GM21786 (cell line): ENCODE data around the gene PRSS27.

Source experiments
- ATAC-seq: cut with Tn5 transposase; IDR thresholded peaks from one replicate; pipeline ENCODE4 v1.9.1; 2021; ENCODE audit not compliant: unreplicated experiment

Gene PRSS27

DNA sequence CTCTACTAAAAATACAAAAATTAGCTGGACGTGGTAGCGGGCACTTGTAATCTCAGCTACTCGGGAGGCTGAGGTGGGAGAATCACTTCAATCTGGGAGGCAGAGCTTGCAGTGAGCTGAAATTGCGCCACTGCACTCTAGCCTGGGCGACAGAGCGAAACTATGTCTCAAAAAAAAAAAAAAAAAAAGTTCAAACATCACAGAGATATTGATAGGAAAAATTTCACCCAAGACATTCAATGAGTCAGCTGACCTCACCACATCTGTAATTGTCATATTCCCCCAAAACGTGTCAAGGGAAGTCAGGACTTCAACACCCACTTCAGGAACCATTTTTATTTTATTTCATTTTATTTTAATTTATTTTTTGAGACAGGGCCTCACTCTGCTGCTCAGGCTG, 8.0 kb upstream of the PRSS27 start:
- no peak for ATAC-seq

DNA sequence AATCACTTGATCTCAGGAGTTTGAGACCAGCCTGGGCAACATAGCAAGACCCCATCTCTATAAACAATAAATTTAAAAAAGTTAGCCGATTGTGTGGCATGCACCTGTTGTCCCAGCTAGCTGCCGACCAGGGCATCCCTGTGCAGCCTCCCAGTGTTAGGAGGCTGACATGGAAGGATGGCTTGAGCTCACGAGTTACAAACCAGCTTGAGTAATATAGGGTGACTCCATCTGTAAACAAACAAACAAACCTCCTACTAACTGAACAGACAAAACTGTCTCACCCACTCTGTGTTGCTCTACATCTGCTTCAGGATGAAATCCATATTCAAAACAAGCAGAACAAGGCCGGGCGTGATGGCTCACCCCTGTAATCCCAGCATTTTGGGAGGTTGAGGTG, 6.9 kb upstream of the PRSS27 start:
- ATAC-seq: no peak

DNA sequence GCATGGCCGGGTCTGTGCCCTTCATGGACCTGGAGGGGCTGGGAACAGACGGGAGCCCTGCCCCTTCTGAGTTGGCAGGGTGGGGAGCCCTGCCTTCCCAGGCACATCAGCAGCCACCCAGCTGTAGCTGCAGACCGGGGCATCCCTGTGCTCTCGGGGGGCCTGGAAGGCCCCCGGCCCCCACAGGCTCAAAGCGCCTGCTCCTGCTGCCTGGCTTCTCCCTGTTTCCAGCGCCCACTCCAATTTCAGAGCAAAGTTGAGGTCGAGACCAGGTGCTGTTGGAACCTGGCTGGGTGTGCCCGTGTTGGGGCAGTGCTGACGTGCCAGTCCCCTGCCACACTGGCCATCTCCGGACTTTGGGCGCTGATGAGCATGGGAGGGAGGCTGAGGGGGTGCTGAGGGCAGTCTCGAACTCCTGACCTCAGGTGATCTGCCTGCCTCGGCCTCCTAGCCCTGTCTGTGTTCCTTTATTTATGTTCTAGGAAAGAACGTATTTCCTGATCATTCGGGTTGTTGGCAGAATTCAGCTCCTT, 4.9 kb upstream of the PRSS27 start:
- no peak for ATAC-seq

DNA sequence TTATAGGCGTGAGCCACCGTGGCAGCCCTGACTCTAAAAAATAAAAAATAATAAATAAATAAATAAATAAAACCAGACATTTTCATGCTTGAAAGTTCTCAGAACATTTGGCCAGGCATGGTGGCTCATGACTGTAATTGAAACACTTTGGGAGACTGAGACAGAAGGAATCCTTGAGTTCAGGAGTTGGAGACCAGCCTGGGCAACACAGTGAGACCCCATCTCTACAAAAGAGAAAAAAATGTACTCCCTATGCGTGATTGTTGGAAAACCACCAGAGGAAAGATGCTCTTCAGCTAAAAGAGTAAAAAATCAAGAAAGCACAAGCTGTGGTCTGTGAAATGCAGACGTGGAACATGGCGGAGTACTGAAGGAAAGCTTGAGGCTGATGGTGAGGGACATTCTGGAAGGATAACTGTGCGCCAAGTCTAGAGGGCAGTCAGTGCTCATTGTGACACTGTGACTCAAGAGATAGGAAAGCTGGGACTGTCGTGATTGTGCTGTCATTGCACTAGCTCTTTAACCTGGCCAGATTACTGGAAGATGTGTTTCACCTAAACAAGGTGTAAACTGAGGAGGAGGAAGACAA, 4.2 kb upstream of the PRSS27 start:
- ATAC-seq: no peak

DNA sequence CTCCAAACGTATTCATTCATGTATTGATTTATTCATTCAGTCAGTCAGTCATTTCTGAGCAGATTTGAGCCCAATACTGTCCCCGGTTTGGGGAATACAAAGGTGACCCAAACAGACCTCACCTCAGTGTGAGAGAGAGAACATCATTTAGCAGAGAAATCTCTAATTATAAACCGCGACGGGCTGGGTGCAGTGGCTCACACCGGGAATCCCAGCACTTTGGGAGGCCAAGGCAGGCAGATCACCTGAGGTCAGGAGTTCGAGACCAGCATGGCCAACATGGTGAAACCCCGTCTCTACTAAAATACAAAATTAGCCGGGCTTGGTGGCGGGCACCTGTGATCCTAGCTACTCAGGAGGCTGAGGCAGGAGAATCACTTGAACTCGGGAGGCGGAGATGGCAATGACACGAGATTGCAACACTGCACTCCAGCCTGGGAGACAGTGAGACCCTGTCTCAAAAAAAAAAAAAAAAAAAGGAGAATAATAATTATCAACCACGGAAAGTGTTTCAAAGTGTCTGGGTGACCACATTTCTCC, 1.7 kb upstream of the PRSS27 start:
- peak; percentile 9 for ATAC-seq

DNA sequence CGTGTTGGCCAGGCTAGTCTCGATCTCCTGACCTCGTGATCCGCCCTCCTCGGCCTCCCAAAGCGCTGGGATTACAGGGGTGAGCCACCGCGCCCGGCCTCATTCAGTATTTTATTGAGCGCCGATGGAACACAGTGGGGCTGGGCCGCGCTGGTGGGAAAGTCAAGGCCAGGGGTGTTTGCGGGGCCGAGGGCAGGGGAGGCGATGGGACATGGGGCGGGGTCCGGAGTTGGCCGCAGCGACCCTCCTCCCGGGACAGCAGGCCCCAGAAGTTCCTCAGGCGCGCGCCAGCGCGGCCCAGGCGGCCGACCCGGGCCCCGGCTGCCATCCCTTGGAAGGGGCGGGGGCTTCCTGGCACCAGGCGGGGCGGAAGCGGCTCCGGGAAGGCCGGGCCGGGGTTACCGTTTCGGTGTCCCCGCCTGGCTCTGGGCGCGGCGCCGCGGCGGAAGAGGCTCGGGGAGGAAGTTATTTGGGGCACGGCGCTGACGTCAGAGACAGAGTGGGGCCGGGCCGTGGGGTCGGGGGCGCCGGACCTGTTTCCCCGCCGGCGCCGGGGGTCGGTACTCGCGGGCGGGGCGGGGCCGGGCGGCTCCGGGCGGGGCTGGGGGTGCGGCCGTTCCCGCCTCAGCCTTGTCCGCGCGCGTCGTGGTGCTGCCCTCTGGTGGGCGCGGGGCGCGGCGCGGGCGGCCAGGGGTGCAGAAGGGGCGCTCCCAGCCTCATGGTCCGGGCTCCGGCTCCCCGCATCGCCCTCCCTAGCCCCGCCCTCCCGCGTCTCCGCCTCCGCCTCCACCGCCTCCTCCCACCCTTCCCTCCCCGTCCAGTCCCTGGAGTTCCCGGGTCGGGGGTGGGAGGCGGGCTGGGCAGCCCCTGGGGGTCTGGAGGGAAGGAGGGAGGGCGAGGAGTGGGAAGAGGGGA, 952 bp upstream of the PRSS27 start:
- peak; percentile 82 for ATAC-seq

DNA sequence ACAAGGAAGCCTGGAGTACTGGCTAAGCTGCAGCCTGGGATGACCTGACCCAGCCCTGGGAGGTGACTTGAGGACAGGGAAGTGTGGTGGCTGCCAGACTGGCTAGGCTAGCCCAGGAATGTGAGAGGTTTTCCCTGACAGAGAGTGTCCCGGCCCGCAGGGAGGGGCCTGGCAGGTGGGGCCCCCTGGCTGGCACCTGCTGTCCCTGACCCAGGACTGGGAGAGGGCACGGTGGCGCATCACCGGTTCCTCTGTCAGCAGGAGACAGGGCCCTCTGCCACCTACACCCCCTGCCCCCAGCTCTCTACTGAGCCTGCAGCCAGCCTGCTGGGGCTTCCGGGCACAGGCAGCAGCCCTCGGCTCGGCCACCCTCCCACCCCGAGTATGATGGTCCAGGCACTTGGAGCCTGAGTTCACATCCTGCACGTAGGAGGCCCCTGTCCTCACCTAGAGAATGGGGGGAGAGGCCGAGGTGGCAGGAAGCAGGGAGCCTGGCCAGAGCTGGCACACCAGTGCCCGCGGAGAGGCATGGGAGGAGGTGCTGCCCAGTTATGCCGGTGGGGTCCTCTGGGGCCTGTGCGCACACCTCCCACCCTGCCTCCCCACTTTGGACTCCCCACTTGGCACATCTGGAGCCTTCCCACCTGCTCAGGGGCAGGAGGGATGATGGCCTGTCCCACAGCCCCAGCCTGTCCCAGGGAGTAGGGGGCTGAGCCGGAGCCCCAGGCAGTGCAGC, 528 bp downstream of the PRSS27 start:
- ATAC-seq: no peak

DNA sequence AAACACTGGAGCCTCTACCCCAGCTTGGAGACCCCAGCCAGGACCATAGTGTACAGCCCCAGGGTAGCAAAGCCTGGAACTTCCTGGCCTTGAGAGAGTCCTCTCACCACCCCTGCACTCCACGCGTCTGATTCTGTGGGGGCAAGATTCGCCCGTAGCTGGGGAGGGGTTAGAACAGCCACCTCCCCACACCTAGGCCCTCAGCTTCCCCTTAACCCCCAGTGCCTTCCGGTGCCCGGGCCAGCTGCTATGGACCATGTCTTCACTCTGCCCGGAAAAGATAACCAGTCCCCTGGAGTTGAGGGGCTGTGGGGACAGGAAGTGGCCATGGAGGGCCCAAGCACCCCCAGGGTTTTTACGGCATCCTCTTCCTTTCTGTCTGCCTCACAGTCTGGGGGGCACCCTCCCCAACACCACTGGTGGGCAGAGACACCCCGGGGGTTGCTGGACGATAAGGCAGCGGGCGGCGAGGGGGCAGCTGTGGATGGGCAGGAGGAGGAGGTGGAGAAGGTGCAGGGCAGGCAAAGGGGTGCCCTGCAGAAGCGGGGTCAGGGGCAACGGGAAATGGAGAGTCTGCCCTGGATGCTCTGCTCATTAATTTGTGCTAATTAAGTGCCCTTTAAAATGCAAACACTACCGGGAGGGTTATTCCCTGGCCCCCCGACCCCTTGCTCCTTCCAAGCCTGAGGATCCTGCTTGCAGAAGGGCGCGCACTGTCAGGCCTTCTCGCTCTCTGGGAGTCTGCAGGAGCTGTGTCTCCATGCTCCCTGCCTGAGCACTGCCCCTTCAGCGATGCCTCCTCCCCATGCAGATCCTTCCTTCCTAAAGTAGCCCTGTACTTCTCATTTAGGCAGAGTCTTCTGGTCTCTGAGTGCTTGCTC, 2.4 kb downstream of the PRSS27 start:
- no peak for ATAC-seq

DNA sequence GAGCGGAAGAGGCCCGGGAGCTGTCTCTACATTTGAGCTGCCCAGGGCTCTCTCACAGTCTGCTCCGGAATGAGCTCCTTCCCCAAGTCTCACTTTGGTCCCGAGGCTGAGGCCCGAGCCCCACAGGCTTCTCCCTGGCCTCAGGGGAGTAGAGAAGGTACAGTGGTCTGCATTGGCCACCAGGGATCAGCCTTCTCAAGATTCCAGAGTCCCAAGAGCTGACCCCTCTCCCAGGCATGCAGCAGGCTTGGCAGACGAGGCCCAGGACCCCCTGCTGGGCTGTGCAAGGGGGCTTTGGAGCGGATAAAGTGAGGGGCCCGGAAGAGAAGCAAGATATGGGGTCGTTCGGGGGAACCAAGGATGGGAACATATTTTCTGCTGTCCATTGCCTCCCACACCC, 3.1 kb downstream of the PRSS27 start:
- ATAC-seq: no peak

DNA sequence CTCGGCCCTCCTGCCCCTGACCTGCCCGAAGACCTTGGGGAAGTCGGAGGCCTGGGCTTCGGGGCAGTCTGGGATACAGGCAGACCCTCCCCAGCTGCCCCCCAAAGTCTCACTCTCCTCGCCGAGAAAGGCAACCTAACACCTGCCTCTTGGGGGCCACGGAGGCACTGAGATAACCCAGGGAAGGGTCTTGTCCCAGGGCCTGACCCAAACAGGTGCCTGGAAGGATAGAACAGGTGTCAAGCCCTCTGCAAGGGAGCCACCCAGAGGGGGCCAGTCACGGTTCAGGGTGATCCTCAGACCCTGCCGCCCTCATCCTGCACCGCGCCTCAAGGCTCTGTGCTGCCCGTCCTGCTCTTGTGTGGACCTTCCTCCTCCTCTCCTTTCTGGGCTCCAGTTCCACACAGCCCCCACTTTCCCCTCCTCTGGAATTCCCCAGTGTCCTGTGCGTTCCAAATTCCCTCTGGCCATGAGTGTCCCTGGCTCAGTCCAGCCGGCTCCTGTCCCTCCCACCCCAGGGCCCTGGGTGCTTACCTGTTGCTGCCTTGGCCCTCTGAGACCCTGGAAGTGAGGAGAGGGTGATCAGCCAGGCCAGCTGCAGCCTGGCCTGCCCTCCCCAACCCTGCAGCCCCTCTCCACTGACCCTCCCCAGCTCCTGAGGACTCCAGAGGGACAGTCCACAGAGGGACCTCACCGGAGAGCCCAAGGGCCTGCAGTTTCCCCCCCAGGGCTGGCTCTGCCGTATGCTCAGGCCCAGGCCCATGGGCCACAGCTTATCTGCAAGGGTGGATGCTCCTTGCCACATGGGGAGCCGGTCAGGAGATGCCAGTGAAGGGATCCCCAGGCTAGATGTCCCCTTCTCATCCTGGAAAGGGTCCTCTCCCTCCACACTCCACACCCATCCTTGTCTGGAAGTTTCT, 3.8 kb downstream of the PRSS27 start:
- ATAC-seq: no peak

DNA sequence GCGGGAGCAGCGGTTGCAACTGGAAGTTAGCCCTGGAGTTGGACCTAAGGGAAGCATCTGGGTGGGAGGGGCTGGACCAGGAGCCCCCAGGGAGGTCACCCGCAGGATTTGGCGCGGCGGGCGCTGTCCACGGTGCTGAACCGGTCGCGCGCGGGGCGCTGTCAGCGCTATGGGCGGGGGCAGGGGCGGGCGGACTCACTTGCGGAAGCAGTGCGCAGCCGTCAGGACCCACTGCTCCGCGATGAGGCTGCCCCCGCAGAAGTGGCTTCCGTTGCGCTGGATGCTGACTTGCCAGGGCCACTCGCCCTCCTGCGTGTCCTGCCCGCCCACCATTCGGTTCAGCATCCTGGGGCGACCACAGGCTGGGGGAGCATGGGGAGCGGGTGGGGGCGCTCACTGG, 4.5 kb downstream of the PRSS27 start:
- ATAC-seq: no peak

DNA sequence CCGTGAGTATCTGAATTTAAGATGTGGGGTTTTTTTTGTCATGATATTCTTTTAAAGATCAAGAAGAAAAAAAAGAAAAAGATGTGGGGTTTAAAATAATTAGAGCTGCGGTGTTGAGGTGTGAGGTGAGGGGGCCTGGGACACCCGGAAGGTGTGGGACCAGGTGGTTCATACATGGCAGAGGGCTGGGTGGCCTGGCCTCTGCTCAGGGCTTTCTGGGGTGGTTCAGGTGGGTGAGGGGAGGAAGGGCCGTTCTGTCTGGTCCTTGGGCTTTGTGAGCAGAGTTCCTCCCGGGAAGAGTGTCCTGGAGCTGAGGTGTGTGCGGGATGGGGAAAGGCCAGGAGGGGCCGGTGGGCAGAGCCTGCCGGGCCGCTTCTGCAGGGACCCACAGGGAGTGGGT, 5.0 kb downstream of the PRSS27 start:
- no peak for ATAC-seq

DNA sequence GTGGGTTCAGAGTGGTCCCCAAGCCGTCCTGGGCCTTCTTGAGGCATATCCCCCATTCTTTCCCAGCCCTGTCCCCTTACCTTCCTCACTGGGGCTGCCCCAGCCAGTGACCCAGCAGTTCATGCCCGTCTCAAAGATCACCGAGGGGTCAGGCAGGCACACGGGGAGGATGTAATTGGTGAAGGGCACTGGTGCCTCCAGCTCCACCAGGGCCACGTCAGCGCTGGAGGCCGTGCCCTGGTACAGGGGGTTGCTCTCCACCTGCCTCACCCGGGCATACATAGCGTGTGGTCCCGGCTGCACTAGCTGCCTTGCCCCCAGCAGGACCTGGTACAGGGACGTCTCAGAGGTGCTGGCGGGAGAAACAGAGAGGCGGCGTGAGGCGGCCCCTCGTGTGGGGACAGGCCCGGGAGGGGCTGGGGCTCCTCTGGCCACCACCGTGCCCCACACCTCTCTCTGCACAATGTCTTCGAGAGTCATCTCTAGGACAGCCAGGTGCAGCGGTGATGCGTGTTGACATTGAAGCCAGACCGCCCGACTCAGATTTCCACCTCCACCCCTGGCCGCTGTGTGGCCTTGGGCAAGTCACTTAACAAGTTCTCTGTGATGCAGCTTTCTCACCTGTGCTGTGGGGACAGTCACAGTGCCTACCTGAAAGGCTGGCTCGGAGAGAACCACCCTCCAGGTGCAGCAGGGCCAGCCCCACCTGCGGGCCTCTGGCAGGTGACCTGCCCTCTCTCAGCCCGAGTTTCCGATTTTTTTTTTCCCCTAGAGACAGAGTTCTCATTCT, 5.8 kb downstream of the PRSS27 start:
- ATAC-seq: no peak

DNA sequence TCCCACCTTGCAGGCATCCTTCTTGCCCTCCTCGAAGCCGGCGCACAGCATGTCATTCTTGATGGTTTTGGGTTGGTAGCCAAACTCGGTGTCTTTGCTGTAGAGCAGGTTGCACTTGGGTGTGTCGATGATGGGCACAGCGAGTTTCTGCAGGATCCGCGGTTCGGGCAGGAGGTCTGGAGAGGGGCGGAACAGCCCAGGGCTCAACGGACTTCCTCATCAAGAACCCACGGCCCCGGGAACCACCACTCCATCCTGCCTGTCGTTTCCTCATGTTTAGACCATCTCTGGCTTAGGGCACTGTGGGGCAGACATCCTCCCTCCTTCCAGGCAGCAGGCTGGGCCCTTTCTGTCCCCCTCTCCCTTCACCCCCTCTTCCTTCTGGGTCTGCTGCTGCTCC, 6.5 kb downstream of the PRSS27 start:
- no peak for ATAC-seq

DNA sequence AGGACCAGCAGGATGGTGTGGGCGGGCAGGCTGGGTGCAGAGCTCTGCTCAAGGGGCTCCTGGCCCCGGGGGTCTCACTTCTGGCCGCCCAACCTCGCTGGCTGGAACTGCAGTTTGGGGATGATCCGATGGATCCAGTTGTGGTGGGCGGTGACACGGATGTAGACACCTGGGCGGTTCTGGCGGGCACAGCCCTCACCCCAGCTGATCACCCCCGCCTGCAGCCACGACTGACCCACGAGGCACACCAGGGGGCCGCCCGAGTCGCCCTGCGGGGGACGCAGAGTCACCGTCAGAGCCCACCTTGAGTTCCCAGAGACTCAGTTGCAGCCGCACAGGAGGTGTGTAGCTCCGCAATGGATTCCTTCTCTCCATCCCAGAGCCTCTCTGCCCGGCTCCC, 7.5 kb downstream of the PRSS27 start:
- ATAC-seq: no peak

DNA sequence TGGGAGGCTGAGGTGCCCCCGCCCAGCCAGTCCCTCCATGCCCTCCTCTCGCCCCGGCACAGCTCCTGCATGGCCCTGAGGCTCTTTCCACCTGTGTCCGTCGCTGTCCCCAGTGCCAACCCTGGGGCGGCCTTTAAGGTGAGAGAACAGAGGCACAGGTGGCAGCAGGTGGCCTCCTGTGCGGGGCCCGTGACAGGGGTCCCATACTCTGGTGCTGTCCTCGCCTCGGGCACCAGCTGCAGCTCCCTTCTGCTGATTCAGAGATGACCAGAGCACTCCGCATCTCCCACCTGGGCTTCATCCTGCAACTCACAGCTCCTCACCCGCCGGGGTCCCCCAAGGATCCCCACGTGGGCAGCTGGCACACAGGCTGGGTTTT, 8.0 kb downstream of the PRSS27 start:
- ATAC-seq: no peak

DNA sequence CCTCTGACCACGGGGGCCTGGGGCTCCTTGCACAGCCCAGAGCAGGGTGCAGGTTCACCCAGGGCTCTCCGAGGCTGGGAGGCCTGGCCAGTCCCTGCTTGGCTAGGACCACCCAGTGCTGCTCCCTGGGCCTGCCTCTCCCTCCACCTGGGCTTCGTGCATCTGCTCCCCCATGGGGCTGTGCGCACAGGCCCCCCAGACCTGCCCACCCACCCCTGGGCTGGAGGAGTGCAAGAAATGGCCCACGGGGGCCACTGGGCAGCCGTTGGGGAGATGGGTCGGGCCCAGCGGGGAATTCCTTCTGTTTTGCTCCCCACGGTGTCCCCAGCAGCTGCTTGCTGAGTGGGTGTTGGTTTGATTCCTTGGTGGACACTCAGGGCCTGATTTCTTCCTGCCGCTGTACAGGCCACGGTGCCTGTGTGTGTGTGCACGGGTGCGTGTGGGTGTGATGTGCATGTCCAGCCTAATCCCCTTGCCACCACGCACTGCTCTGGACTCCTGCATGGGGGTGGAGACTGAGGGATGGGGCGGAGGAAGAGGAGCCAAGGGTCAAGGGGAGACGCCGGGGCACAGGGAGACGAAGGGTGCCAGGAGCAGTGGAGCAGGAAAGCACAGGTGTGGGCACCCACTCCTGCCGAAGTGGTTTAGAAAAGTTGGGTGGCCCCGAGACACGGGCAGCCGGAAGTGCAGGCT, 8.5 kb downstream of the PRSS27 start:
- no peak for ATAC-seq

DNA sequence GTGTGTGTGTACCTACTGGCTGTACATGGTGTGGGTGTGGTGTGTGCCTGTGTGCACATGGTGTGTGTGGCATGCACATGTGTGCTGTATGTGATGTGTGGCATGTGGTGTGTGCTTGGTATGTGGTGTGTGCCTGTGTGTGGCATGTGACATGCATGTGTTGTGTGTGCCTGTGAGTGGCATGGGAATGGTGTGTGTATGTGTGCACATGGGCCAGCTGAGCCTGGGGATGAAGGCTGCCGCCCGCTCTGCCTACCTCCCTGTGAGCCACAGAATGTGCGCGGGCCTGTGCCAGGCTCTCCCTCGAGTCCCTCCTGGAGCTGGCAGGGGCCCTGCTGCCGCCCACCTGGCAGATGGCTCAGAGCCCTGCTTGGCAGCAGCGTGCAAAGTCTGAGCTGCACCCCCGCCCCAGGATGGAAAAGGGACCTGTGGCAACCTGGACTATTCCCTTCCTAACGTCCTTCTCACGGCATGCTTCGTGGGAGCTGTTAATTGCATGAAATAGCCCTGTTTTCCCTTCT, 9.3 kb downstream of the PRSS27 start:
- ATAC-seq: no peak
